ENCODE data around the gene POU2AF2. TPM values are rescaled to one million over a fixed set of nuclear protein-coding genes. Genes with fewer than 3 reads are reported as not detected.
A peak's percentile ranks its signal among the peaks of the same experiment; 100 is the strongest.
"Not testable (repeated sequence)": the region's sequence is repeated elsewhere in the genome, so short reads cannot be mapped to it uniquely, and the experiment has no call there.

POU2AF2 gene
- total RNA-seq, 1 experiment from 2014 or later: not detected

- no peaks in the 10 kb centered on the region for H3K9me3 ChIP-seq (ENCODE audit: low read length)
- no peak overlapping the region for H3K27ac ChIP-seq (ENCODE audit: low read length)
- DNase-seq: peak; percentile 84
- H3K36me3 ChIP-seq (ENCODE audit: insufficient read depth, low read length): no peaks in the 10 kb centered on the region
- 0 out of 2 replicates have a peak, but pooled peaks cover 4% of the 10 kb centered on the region for H3K27me3 ChIP-seq (ENCODE audit: low read length)
- H2AFZ ChIP-seq (ENCODE audit: low read length): no peak overlapping the region
- no peak overlapping the region for H3K9ac ChIP-seq (ENCODE audit: low read length)
- H3K79me2 ChIP-seq (ENCODE audit: low read length): no peaks in the 10 kb centered on the region
- H3K4me3 ChIP-seq (ENCODE audit: low read length): no peak overlapping the region
- H4K20me1 ChIP-seq (ENCODE audit: insufficient read depth, low read depth, low read length): no peaks in the 10 kb centered on the region
- peak overlapping the region; percentile 9 for H3K4me2 ChIP-seq (ENCODE audit: low read depth, low read length, poor library complexity, severe bottlenecking)
- peaks cover 13% of the 10 kb centered on the region for H3K4me1 ChIP-seq (ENCODE audit: low read length)
- H3K9me2 ChIP-seq (replicated peaks; ENCODE audit: insufficient read depth, low read length): no peaks in the 10 kb centered on the region
Observed at GRCh38 chr11:111283945-111284481, 38.5 kb downstream of the POU2AF2 start.

GRCh38 chr11:111285189-111286091, 39.9 kb downstream of the POU2AF2 start:
- H3K27ac ChIP-seq (ENCODE audit: low read length): no peak overlapping the region
- H3K4me3 ChIP-seq (ENCODE audit: low read length): no peak overlapping the region
- H3K9ac ChIP-seq (ENCODE audit: low read length): no peak overlapping the region
- no peaks in the 10 kb centered on the region for H3K79me2 ChIP-seq (ENCODE audit: low read length)
- peaks cover 13% of the 10 kb centered on the region for H3K4me1 ChIP-seq (ENCODE audit: low read length)
- DNase-seq: no peak
- no peak overlapping the region for H2AFZ ChIP-seq (ENCODE audit: low read length)
- H4K20me1 ChIP-seq (ENCODE audit: insufficient read depth, low read depth, low read length): no peaks in the 10 kb centered on the region
- no peaks in the 10 kb centered on the region for H3K9me2 ChIP-seq (replicated peaks; ENCODE audit: insufficient read depth, low read length)
- no peaks in the 10 kb centered on the region for H3K27me3 ChIP-seq (ENCODE audit: low read length)
- H3K36me3 ChIP-seq (ENCODE audit: insufficient read depth, low read length): no peaks in the 10 kb centered on the region
- no peaks in the 10 kb centered on the region for H3K9me3 ChIP-seq (ENCODE audit: low read length)
- H3K4me2 ChIP-seq (ENCODE audit: low read depth, low read length, poor library complexity, severe bottlenecking): no peak overlapping the region

- H3K9me2 ChIP-seq (replicated peaks; ENCODE audit: insufficient read depth, low read length): no peaks in the 10 kb centered on the region
- no peaks in the 10 kb centered on the region for H3K36me3 ChIP-seq (ENCODE audit: insufficient read depth, low read length)
- peaks cover 13% of the 10 kb centered on the region for H3K4me1 ChIP-seq (ENCODE audit: low read length)
- no peak for DNase-seq
- H3K4me2 ChIP-seq (ENCODE audit: low read depth, low read length, poor library complexity, severe bottlenecking): no peak overlapping the region
- no peaks in the 10 kb centered on the region for H4K20me1 ChIP-seq (ENCODE audit: insufficient read depth, low read depth, low read length)
- H2AFZ ChIP-seq (ENCODE audit: low read length): no peak overlapping the region
- no peak overlapping the region for H3K27ac ChIP-seq (ENCODE audit: low read length)
- no peak overlapping the region for H3K9ac ChIP-seq (ENCODE audit: low read length)
- H3K9me3 ChIP-seq (ENCODE audit: low read length): no peaks in the 10 kb centered on the region
- H3K4me3 ChIP-seq (ENCODE audit: low read length): no peak overlapping the region
- H3K27me3 ChIP-seq (ENCODE audit: low read length): no peaks in the 10 kb centered on the region
- H3K79me2 ChIP-seq (ENCODE audit: low read length): no peaks in the 10 kb centered on the region
Observed at GRCh38 chr11:111291764-111292163, 46.2 kb downstream of the POU2AF2 start.

- not testable (repeated sequence) for H3K36me3 ChIP-seq (ENCODE audit: insufficient read depth, low read length); H3K79me2 ChIP-seq (ENCODE audit: low read length); DNase-seq; H3K9ac ChIP-seq (ENCODE audit: low read length); H4K20me1 ChIP-seq (ENCODE audit: insufficient read depth, low read depth, low read length); H3K9me2 ChIP-seq (replicated peaks; ENCODE audit: insufficient read depth, low read length); H3K27ac ChIP-seq (ENCODE audit: low read length); H3K27me3 ChIP-seq (ENCODE audit: low read length); H3K9me3 ChIP-seq (ENCODE audit: low read length); H2AFZ ChIP-seq (ENCODE audit: low read length); H3K4me2 ChIP-seq (ENCODE audit: low read depth, low read length, poor library complexity, severe bottlenecking); H3K4me3 ChIP-seq (ENCODE audit: low read length)
- peaks cover 13% of the 10 kb centered on the region for H3K4me1 ChIP-seq (ENCODE audit: low read length)
Observed at GRCh38 chr11:111292408-111292807, 46.9 kb downstream of the POU2AF2 start.

GRCh38 chr11:111296196-111296595, 50.7 kb downstream of the POU2AF2 start:
- Histone ChIP-seq H3K4me3 (ENCODE audit: low read length) (no peak overlapping the region), H3K9me3 (ENCODE audit: low read length) (no peaks in the 10 kb centered on the region), H3K27ac (ENCODE audit: low read length) (no peak overlapping the region), H3K4me1 (ENCODE audit: low read length) (peaks cover 10% of the 10 kb centered on the region), H3K36me3 (ENCODE audit: insufficient read depth, low read length) (no peaks in the 10 kb centered on the region), H3K79me2 (ENCODE audit: low read length) (no peaks in the 10 kb centered on the region), H3K4me2 (ENCODE audit: low read depth, low read length, poor library complexity, severe bottlenecking) (no peak overlapping the region), H4K20me1 (ENCODE audit: insufficient read depth, low read depth, low read length) (peaks cover 8% of the 10 kb centered on the region; the same call in 1 of the 2 replicates), H3K9ac (ENCODE audit: low read length) (no peak overlapping the region), H2AFZ (ENCODE audit: low read length) (no peak overlapping the region), H3K27me3 (ENCODE audit: low read length) (no peaks in the 10 kb centered on the region), H3K9me2 (replicated peaks; ENCODE audit: insufficient read depth, low read length) (no peaks in the 10 kb centered on the region)
- DNase-seq: no peak

GRCh38 chr11:111297696-111298095, 52.2 kb downstream of the POU2AF2 start:
- H3K4me2 ChIP-seq (ENCODE audit: low read depth, low read length, poor library complexity, severe bottlenecking): no peak overlapping the region
- H3K36me3 ChIP-seq (ENCODE audit: insufficient read depth, low read length): no peaks in the 10 kb centered on the region
- no peaks in the 10 kb centered on the region for H3K27me3 ChIP-seq (ENCODE audit: low read length)
- H3K79me2 ChIP-seq (ENCODE audit: low read length): no peaks in the 10 kb centered on the region
- H2AFZ ChIP-seq (ENCODE audit: low read length): no peak overlapping the region
- peaks cover 16% of the 10 kb centered on the region for H3K4me1 ChIP-seq (ENCODE audit: low read length)
- peaks cover 16% of the 10 kb centered on the region; the same call in 1 of the 2 replicates for H4K20me1 ChIP-seq (ENCODE audit: insufficient read depth, low read depth, low read length)
- H3K4me3 ChIP-seq (ENCODE audit: low read length): no peak overlapping the region
- no peak overlapping the region for H3K27ac ChIP-seq (ENCODE audit: low read length)
- no peak for DNase-seq
- no peaks in the 10 kb centered on the region for H3K9me3 ChIP-seq (ENCODE audit: low read length)
- H3K9me2 ChIP-seq (replicated peaks; ENCODE audit: insufficient read depth, low read length): no peaks in the 10 kb centered on the region
- no peak overlapping the region for H3K9ac ChIP-seq (ENCODE audit: low read length)

GRCh38 chr11:111298413-111299100, 53.0 kb downstream of the POU2AF2 start, which contains the start of gene POU2AF3:
TSS of gene POU2AF3 (plus strand) at chr11:111298546. CDS start at chr11:111298582, 36 bp downstream.
- peaks cover 22% of the 10 kb centered on the region for H3K4me1 ChIP-seq (ENCODE audit: low read length)
- H3K9me2 ChIP-seq (replicated peaks; ENCODE audit: insufficient read depth, low read length): no peaks in the 10 kb centered on the region
- H3K27me3 ChIP-seq (ENCODE audit: low read length): no peaks in the 10 kb centered on the region
- H3K79me2 ChIP-seq (ENCODE audit: low read length): no peaks in the 10 kb centered on the region
- H4K20me1 ChIP-seq (ENCODE audit: insufficient read depth, low read depth, low read length): peaks cover 16% of the 10 kb centered on the region; the same call in 1 of the 2 replicates
- no peaks in the 10 kb centered on the region for H3K36me3 ChIP-seq (ENCODE audit: insufficient read depth, low read length)
- no peak within 1 kb of the TSS for H2AFZ ChIP-seq (ENCODE audit: low read length)
- H3K27ac ChIP-seq (ENCODE audit: low read length): no peak within 1 kb of the TSS
- DNase-seq: no peak
- no peaks in the 10 kb centered on the region for H3K9me3 ChIP-seq (ENCODE audit: low read length)
- no peak within 1 kb of the TSS for H3K9ac ChIP-seq (ENCODE audit: low read length)
- H3K4me3 ChIP-seq (ENCODE audit: low read length): no peak within 1 kb of the TSS
- no peak within 1 kb of the TSS for H3K4me2 ChIP-seq (ENCODE audit: low read depth, low read length, poor library complexity, severe bottlenecking)

Measured in Karpas-422 (cell line).